Upper lobe of right lung (tissue), 1 donor: Measurements from ENCODE around the gene ZNF485. TPM values are rescaled to one million over a fixed set of nuclear protein-coding genes. Genes with fewer than 3 reads are reported as not detected.

ENCODE experiments used
- ATAC-seq: fragments of 200-7000 bp; cut with Tn5 transposase; one replicate; pipeline ENCODE4 v1.9.1; 2020; ENCODE audit warnings: mild to moderate bottlenecking, moderate library complexity
- DNase-seq: peaks from one replicate; pipeline ENCODE4 v3.0.0-alpha.2; 2020
- H3K27ac ChIP-seq: fragments of 200-600 bp; one replicate; pipeline ENCODE4 v1.8.0; 2022
- H3K27me3 ChIP-seq: fragments of 200-600 bp; one replicate; pipeline ENCODE4 v1.8.0; 2022; ENCODE audit warnings: mild to moderate bottlenecking
- H3K36me3 ChIP-seq: fragments of 200-600 bp; one replicate; pipeline ENCODE4 v1.8.0; 2022
- H3K4me1 ChIP-seq: fragments of 200-600 bp; one replicate; pipeline ENCODE4 v1.8.0; 2022
- H3K4me3 ChIP-seq: fragments of 200-600 bp; one replicate; pipeline ENCODE4 v1.8.0; 2022; ENCODE audit warnings: mild to moderate bottlenecking
- H3K9me3 ChIP-seq: fragments of 200-600 bp; one replicate; pipeline ENCODE4 v1.8.0; 2022
- CTCF ChIP-seq: fragments of 200-600 bp; IDR thresholded peaks from one replicate; pipeline ENCODE4 v1.8.0; 2022; ENCODE audit warnings: antibody characterized with exemption
- intact Hi-C: fragments of 100-400 bp; cut with DNase I; formaldehyde crosslinking; loops from one replicate; pipeline ENCODE4 v1.11.0; 2022
- total RNA-seq: library from RNA; stranded (reverse); fragmentation: NEBNext Ultra II Directional; extraction: Animal tissue kit (Norgen Biotek cat#: 25700); gene quantifications from one replicate; pipeline ENCODE4 v1.2.1, GENCODE V29; 2021
- donor health status: DM: no; HTN: yes; CAD: no; lungs with severe emphysema.

The ZNF485 gene
- total RNA-seq, 1 donor from 2014 or later = 3.4 TPM

- no peak overlapping the region for H3K4me3 ChIP-seq
- no peak for TF ChIP-seq CTCF
- intact Hi-C loops = no loop called here
- H3K27ac ChIP-seq = no peak overlapping the region
- peaks cover 7% of the 10 kb centered on the region for H3K36me3 ChIP-seq
- H3K9me3 ChIP-seq = no peaks in the 10 kb centered on the region
- H3K4me1 ChIP-seq = no peaks in the 10 kb centered on the region
- DNase-seq = no peak
- no peaks in the 10 kb centered on the region for H3K27me3 ChIP-seq
- ATAC-seq = no peak
These were observed 4.4 kb downstream of the ZNF485 start for GRCh38 chr10:43610636-43611035.

- no peaks in the 10 kb centered on the region for H3K36me3 ChIP-seq
- no peak for DNase-seq
- H3K4me3 ChIP-seq = no peak overlapping the region
- intact Hi-C loops = no loop called here
- H3K27ac ChIP-seq = no peak overlapping the region
- no peak for TF ChIP-seq CTCF
- no peak for ATAC-seq
- H3K4me1 ChIP-seq = no peaks in the 10 kb centered on the region
- peaks cover 7% of the 10 kb centered on the region for H3K9me3 ChIP-seq
- no peaks in the 10 kb centered on the region for H3K27me3 ChIP-seq
These were observed 10.6 kb downstream of the ZNF485 start for GRCh38 chr10:43616697-43617370.

DNA sequence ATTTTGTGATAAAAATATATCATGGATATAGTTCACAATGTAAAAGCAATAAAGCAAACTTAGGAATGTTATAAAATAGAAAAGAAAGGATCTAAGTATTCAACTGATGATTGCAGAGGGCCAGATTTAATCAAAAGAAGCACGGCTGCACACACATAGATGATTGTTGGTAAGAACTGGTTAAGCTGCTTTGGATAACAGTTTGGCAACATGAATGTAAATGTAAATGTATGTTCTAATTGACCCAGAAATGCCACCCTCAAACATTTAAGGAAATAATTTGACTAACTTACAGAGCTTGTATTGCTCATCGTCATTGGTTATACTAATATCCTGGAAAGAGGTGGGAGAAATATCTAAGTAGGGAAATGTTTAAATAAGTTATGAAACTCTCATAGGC is 13.1 kb downstream of the ZNF485 start:
- Histone ChIP-seq H3K36me3 (no peaks in the 10 kb centered on the region), H3K4me1 (no peaks in the 10 kb centered on the region), H3K27me3 (no peaks in the 10 kb centered on the region), H3K27ac (no peak overlapping the region), H3K9me3 (peaks cover 7% of the 10 kb centered on the region), H3K4me3 (no peak overlapping the region)
- ATAC-seq = no peak
- intact Hi-C loops = no loop called here
- TF ChIP-seq CTCF = no peak
- no peak for DNase-seq

- no peaks in the 10 kb centered on the region for H3K4me1 ChIP-seq
- DNase-seq (no peak), ATAC-seq (no peak)
- no peak overlapping the region for H3K4me3 ChIP-seq
- H3K27me3 ChIP-seq = no peaks in the 10 kb centered on the region
- TF ChIP-seq CTCF = no peak
- no peaks in the 10 kb centered on the region for H3K36me3 ChIP-seq
- no peak overlapping the region for H3K27ac ChIP-seq
- intact Hi-C loops = no loop called here
- H3K9me3 ChIP-seq = peaks cover 7% of the 10 kb centered on the region
These were observed 15.8 kb downstream of the ZNF485 start for GRCh38 chr10:43622038-43622437.

DNA sequence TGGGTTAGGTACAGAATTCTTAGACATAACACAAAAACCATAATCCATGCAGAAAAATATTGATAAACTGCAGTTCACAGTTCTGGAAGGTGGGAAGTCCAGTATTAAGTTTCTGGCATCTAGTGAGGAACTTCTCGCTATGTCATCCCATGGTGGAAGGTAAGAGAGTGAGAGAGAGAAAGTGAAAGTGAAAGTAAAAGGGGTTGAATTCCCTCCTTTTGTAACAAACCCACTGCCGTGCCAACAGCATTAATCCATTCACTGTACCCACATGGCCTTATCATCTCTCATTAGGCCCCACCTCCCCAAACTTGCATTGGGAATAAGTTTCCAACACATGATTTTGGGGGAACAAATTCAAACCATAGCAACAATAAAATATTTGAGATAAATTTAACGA is 17.1 kb downstream of the ZNF485 start:
- peak overlapping the region; percentile 36 for H3K4me3 ChIP-seq

More for the DNA sequence above, 17.1 kb downstream of the ZNF485 start:
- TF ChIP-seq CTCF = no peak
- peaks cover 3% of the 10 kb centered on the region for H3K9me3 ChIP-seq
- H3K27me3 ChIP-seq = no peaks in the 10 kb centered on the region
- intact Hi-C loops = no loop called here
- H3K36me3 ChIP-seq = no peaks in the 10 kb centered on the region
- DNase-seq = no peak
- no peak for ATAC-seq
- no peak overlapping the region for H3K27ac ChIP-seq
- H3K4me1 ChIP-seq = no peaks in the 10 kb centered on the region
